GM12878 (cell line): ENCODE measurements around the gene STX10. TPM values are rescaled to one million over a fixed set of nuclear protein-coding genes. Genes with fewer than 3 reads are reported as not detected.

Source experiments
- BRCA1 ChIP-seq: IDR thresholded peaks from 2 replicates; pipeline ENCODE4 v1.6.1; 2011; ENCODE audit warnings: low read depth, low read length, improper control_type of control experiment
- CBX5 ChIP-seq: sonication (generic); IDR thresholded peaks from 2 replicates; pipeline ENCODE4 v1.6.1; 2016; ENCODE audit warnings: low read depth, moderate library complexity, mild to moderate bottlenecking, inconsistent platforms
- CREB1 ChIP-seq: IDR thresholded peaks from 2 replicates; pipeline ENCODE4 v1.6.1; 2012; ENCODE audit warnings: low read depth, mild to moderate bottlenecking, inconsistent platforms
- EP300 ChIP-seq, 2 experiments: fragments of 150-350 bp in 1 of 2; IDR thresholded peaks; 2 replicates each; pipeline ENCODE4 v1.6.1; 2011 to 2012; ENCODE audit warnings: low read depth in 2 of 2, low read length in 2 of 2, borderline replicate concordance in 1 of 2, improper control_type of control experiment in 1 of 2, inconsistent platforms in 1 of 2; ENCODE audit not compliant: control insufficient read depth in 1 of 2
- ETV6 ChIP-seq, 2 experiments: fragments of 450-650 bp in 1 of 2; IDR thresholded peaks in 1 of 2; conservative IDR thresholded peaks in 1 of 2; 2 replicates each; pipeline ENCODE4 v1.6.1; 2014; ENCODE audit warnings: antibody characterized with exemption in 1 of 2, borderline replicate concordance in 1 of 2, low read depth in 1 of 2, mild to moderate bottlenecking in 1 of 2, moderate library complexity in 1 of 2
- GATAD2B ChIP-seq: fragments of 450-650 bp; conservative IDR thresholded peaks from 2 replicates; pipeline ENCODE4 v1.6.1; 2017; ENCODE audit warnings: low read depth, mild to moderate bottlenecking, moderate library complexity
- HDAC2 ChIP-seq: fragments of 200-600 bp; sonication (generic); IDR thresholded peaks from 2 replicates; pipeline ENCODE4 v1.6.1; 2017
- MEF2A ChIP-seq: IDR thresholded peaks from 2 replicates; pipeline ENCODE4 v1.6.1; 2011; ENCODE audit warnings: low read depth, mild to moderate bottlenecking, low read length, moderate library complexity; ENCODE audit not compliant: insufficient read depth
- RUNX3 ChIP-seq: IDR thresholded peaks from 2 replicates; pipeline ENCODE4 v1.6.1; 2012; ENCODE audit warnings: low read length, inconsistent platforms
- SIN3A ChIP-seq: IDR thresholded peaks from 2 replicates; pipeline ENCODE4 v1.6.1; 2012; ENCODE audit warnings: low read depth, low read length, improper control_type of control experiment
- SMARCA5 ChIP-seq: fragments of 450-650 bp; IDR thresholded peaks from 2 replicates; pipeline ENCODE4 v1.6.1; 2017; ENCODE audit warnings: mild to moderate bottlenecking
- TCF12 ChIP-seq: IDR thresholded peaks from 2 replicates; pipeline ENCODE4 v1.6.1; 2011; ENCODE audit warnings: low read depth, mild to moderate bottlenecking, low read length
- TCF3 ChIP-seq: IDR thresholded peaks from 2 replicates; pipeline ENCODE4 v1.6.1; 2012; ENCODE audit warnings: low read depth, mild to moderate bottlenecking, low read length, borderline replicate concordance; ENCODE audit not compliant: insufficient read depth
- ZNF274 ChIP-seq: IDR thresholded peaks from one replicate; pipeline ENCODE4 v1.8.0; 2011; ENCODE audit not compliant: insufficient read length, insufficient read depth
- ZNF622 ChIP-seq: fragments of 450-650 bp; IDR thresholded peaks from 2 replicates; pipeline ENCODE4 v1.6.1; 2017; ENCODE audit warnings: mild to moderate bottlenecking, inconsistent platforms
- polyA plus RNA-seq, 11 experiments: library from polyadenylated mRNA; depleted of rRNA in 4 of 11; unstranded in 6 of 11; stranded (reverse) in 5 of 11; fragments of >200 nt; fragmentation: Nextera tagmentation in 4 of 11; fragmentation: Illumina TruSeq in 1 of 11; extraction: Ambion mirVana in 4 of 11; extraction: Trizol in 1 of 11; gene quantifications; 1 replicate in 1 of 11; 2 replicates in 10 of 11; pipeline versions ENCODE4 v1.2.1 to v1.2.3, GENCODE V29; 2011 to 2016; ENCODE audit warnings: inconsistent platforms in 2 of 11, missing spikeins in 2 of 11, low read depth in 1 of 11
- total RNA-seq, 4 experiments: library from RNA; depleted of rRNA in 3 of 4; stranded (reverse); fragments of >200 nt in 3 of 4; fragmentation: Illumina TruSeq in 1 of 4; extraction: Trizol in 1 of 4; gene quantifications; 2 replicates each; pipeline versions ENCODE4 v1.2.1 to v1.2.3, GENCODE V29; 2013 to 2021
- TF ChIP-seq, protein P1 (sequence below): fragments of 450-650 bp; IDR thresholded peaks from 2 replicates; pipeline ENCODE4 v1.6.1; 2016; ENCODE audit warnings: mild to moderate bottlenecking
- TF ChIP-seq, protein P2 (sequence below): fragments of 450-650 bp; formaldehyde crosslinking; IDR thresholded peaks from 2 replicates; pipeline ENCODE4 v1.4.0; 2022; ENCODE audit warnings: mild to moderate bottlenecking, moderate library complexity
- TF ChIP-seq, protein P3 (sequence below): fragments of 450-650 bp; IDR thresholded peaks from 2 replicates; pipeline ENCODE4 v1.6.1; 2017; ENCODE audit warnings: mild to moderate bottlenecking, moderate library complexity

STX10 gene
- total and polyA plus RNA-seq, 10 of the 15 experiments (the other 5 are each of a cell fraction or from before 2014, with no cell fraction given): 0.56 to 76.1 (median 47.6) TPM

DNA sequence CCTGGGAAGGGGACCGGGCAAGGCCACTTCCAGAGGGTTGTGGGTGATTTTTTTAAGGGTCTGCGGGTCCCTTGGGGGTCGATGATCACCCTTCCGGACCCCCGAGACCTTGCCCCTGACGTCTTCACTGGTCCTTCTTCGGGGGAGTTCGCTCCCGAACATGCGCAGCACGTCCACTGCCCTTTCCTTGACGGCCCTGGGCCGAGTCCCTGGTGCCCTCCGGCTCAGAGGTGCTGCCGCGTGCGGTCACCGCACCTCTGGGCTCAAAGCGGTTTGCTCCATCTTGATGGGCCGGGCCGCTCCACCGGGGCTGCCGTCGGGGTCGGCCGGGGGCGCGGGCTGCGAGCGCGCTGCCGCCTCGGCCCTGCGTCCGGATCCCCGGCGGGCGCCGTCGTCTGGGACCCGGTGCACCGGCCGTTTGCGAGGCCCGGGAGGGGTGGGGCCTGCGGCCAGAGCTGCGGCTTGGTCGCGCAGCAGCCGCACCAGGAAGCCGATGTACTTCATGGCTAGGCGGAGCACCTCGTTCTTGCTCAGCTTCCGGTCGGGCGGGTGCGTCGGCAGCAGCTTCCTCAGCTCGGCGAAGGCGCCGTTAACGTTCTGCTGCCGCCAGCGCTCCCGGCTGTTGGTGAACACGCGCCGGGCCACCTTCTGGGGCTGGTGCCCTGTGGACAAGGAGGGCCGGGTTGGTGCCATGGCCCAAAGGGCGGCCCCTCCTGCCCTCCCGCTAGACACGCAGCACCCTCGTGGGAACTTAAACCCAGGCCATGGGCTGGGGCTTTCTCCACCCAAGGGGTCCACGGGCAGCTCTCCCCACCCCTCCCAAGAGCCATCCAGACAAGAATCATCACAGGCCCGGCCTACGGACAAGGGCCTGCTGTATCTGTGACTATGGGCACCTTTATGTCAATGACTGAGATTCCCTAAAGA, 50.8 kb downstream of the STX10 start (continued):
- TF ChIP-seq SMARCA5: 0 out of 2 replicates have a peak, but pooled peaks have one; percentile 14
- no peak for TF ChIP-seq HDAC2
- TF ChIP-seq ETV6 (conservative IDR thresholded peaks at IDR 0.05 in 1 of 2, IDR thresholded peaks at IDR 0.05 in 1 of 2; ENCODE audit: borderline replicate concordance in 1 of 2, low read depth in 1 of 2): no peak
- no peak for TF ChIP-seq ZNF622
- no peak for TF ChIP-seq BRCA1
- peak; percentile 29 for TF ChIP-seq RUNX3
- TF ChIP-seq, protein P1, sequence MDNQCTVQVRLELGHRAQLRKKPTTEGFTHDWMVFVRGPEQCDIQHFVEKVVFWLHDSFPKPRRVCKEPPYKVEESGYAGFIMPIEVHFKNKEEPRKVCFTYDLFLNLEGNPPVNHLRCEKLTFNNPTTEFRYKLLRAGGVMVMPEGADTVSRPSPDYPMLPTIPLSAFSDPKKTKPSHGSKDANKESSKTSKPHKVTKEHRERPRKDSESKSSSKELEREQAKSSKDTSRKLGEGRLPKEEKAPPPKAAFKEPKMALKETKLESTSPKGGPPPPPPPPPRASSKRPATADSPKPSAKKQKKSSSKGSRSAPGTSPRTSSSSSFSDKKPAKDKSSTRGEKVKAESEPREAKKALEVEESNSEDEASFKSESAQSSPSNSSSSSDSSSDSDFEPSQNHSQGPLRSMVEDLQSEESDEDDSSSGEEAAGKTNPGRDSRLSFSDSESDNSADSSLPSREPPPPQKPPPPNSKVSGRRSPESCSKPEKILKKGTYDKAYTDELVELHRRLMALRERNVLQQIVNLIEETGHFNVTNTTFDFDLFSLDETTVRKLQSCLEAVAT: no peak
- TF ChIP-seq SIN3A: no peak
- TF ChIP-seq CBX5: no peak
- no peak for TF ChIP-seq TCF3
- no peak for TF ChIP-seq ZNF274
- TF ChIP-seq EP300 (IDR thresholded peaks at IDR 0.05; ENCODE audit: borderline replicate concordance in 1 of 2, control insufficient read depth in 1 of 2, low read depth in 2 of 2, low read length in 2 of 2): 0 out of 4 replicates have a peak, but pooled peaks of 1 of the 2 experiments have one; percentile 16
- TF ChIP-seq, protein P2, sequence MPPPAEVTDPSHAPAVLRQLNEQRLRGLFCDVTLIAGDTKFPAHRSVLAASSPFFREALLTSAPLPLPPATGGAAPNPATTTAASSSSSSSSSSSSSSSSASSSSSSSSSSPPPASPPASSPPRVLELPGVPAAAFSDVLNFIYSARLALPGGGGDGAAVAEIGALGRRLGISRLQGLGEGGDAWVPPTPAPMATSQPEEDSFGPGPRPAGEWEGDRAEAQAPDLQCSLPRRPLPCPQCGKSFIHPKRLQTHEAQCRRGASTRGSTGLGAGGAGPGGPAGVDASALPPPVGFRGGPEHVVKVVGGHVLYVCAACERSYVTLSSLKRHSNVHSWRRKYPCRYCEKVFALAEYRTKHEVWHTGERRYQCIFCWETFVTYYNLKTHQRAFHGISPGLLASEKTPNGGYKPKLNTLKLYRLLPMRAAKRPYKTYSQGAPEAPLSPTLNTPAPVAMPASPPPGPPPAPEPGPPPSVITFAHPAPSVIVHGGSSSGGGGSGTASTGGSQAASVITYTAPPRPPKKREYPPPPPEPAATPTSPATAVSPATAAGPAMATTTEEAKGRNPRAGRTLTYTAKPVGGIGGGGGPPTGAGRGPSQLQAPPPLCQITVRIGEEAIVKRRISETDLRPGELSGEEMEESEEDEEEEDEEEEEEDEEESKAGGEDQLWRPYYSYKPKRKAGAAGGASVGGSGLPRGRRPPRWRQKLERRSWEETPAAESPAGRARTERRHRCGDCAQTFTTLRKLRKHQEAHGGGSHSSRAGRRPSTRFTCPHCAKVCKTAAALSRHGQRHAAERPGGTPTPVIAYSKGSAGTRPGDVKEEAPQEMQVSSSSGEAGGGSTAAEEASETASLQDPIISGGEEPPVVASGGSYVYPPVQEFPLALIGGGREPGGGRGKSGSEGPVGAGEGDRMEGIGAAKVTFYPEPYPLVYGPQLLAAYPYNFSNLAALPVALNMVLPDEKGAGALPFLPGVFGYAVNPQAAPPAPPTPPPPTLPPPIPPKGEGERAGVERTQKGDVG: no peak
- no peak for TF ChIP-seq CREB1
- no peak for TF ChIP-seq MEF2A
- no peak for TF ChIP-seq TCF12
- TF ChIP-seq, protein P3, sequence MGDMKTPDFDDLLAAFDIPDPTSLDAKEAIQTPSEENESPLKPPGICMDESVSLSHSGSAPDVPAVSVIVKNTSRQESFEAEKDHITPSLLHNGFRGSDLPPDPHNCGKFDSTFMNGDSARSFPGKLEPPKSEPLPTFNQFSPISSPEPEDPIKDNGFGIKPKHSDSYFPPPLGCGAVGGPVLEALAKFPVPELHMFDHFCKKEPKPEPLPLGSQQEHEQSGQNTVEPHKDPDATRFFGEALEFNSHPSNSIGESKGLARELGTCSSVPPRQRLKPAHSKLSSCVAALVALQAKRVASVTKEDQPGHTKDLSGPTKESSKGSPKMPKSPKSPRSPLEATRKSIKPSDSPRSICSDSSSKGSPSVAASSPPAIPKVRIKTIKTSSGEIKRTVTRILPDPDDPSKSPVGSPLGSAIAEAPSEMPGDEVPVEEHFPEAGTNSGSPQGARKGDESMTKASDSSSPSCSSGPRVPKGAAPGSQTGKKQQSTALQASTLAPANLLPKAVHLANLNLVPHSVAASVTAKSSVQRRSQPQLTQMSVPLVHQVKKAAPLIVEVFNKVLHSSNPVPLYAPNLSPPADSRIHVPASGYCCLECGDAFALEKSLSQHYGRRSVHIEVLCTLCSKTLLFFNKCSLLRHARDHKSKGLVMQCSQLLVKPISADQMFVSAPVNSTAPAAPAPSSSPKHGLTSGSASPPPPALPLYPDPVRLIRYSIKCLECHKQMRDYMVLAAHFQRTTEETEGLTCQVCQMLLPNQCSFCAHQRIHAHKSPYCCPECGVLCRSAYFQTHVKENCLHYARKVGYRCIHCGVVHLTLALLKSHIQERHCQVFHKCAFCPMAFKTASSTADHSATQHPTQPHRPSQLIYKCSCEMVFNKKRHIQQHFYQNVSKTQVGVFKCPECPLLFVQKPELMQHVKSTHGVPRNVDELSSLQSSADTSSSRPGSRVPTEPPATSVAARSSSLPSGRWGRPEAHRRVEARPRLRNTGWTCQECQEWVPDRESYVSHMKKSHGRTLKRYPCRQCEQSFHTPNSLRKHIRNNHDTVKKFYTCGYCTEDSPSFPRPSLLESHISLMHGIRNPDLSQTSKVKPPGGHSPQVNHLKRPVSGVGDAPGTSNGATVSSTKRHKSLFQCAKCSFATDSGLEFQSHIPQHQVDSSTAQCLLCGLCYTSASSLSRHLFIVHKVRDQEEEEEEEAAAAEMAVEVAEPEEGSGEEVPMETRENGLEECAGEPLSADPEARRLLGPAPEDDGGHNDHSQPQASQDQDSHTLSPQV: no peak
- TF ChIP-seq GATAD2B: peak; percentile 79
